Measurements from ENCODE around the gene GSTCD. TPM values are rescaled to one million over a fixed set of nuclear protein-coding genes. Genes with fewer than 3 reads are reported as not detected.

The GSTCD gene
- total RNA-seq, 6 donors from 2014 or later: 6.0 to 9.9 (median 8.0) TPM

DNA sequence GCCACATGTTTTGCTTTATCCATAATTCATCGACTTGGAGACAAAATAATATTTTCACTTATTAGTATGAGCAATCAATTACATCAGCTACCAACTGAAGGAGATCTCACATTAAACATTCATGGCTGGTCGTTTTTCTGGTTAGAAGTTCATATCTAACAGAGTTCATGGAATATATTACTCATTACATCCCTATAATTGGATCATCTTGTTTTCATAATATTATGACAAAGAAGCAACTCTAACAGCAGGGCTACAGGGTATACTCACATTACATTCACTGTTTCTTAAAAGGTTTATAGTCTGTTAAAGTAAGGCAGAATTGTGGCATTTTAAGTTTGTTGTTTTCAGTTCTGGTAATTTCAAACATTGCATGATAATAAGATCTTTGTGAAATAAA, 33.0 kb downstream of the GSTCD start:
- TF ChIP-seq POLR2A (IDR thresholded peaks at IDR 0.05) (no peak), EP300 (IDR thresholded peaks at IDR 0.05) (no peak), POLR2AphosphoS5 (IDR thresholded peaks at IDR 0.05) (no peak)
- TF ChIP-seq, protein P1, sequence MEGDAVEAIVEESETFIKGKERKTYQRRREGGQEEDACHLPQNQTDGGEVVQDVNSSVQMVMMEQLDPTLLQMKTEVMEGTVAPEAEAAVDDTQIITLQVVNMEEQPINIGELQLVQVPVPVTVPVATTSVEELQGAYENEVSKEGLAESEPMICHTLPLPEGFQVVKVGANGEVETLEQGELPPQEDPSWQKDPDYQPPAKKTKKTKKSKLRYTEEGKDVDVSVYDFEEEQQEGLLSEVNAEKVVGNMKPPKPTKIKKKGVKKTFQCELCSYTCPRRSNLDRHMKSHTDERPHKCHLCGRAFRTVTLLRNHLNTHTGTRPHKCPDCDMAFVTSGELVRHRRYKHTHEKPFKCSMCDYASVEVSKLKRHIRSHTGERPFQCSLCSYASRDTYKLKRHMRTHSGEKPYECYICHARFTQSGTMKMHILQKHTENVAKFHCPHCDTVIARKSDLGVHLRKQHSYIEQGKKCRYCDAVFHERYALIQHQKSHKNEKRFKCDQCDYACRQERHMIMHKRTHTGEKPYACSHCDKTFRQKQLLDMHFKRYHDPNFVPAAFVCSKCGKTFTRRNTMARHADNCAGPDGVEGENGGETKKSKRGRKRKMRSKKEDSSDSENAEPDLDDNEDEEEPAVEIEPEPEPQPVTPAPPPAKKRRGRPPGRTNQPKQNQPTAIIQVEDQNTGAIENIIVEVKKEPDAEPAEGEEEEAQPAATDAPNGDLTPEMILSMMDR (IDR thresholded peaks at IDR 0.05): no peak
- Histone ChIP-seq H3K36me3 (peaks cover 0 to 4% (median 0%) of the 10 kb centered on the region in 4 donors), H3K4me1 (no peaks in the 10 kb centered on the region), H3K27me3 (no peaks in the 10 kb centered on the region), H3K4me3 (no peak overlapping the region), H3K27ac (no peak overlapping the region), H3K9me3 (peaks cover 0 to 16% (median 10%) of the 10 kb centered on the region in 4 donors)
- no peak for DNase-seq
- 77 to 86% methylated on average over 2 of the region's 2 CpGs for WGBS, 2 donors
- ATAC-seq (ENCODE audit: low FRiP score in 2 of 2): no peak

DNA sequence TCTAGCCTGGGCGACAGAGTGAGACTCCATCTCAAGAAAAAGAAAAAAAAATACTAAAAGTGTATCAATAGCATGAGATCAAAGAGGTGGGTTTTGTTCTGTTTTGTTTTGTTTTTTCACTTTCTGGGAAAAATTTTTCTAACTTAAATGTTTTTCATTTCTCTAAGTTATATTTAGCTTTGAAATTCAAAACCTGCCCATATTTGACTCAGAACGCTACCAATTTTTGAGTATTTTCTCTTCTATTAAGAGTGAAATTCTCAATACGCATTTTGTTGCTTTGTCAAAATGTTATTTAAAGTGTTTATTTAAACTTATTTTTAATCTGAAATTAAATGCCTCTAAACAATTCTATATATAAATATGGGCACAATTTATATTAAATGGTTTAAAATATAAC, 39.6 kb downstream of the GSTCD start:
- H3K27me3 ChIP-seq: no peaks in the 10 kb centered on the region
- H3K27ac ChIP-seq: no peak overlapping the region
- TF ChIP-seq POLR2AphosphoS5 (IDR thresholded peaks at IDR 0.05): no peak
- no peak for TF ChIP-seq EP300 (IDR thresholded peaks at IDR 0.05)
- TF ChIP-seq, protein P1 (IDR thresholded peaks at IDR 0.05): no peak
- TF ChIP-seq POLR2A (IDR thresholded peaks at IDR 0.05): no peak
- no peaks in the 10 kb centered on the region for H3K9me3 ChIP-seq
- DNase-seq (no peak), ATAC-seq (ENCODE audit: low FRiP score in 2 of 2) (no peak)
- no peak overlapping the region for H3K4me3 ChIP-seq
- 90 to 98% methylated on average over 3 of the region's 3 CpGs for WGBS, 2 donors
- no peaks in the 10 kb centered on the region for H3K36me3 ChIP-seq
- H3K4me1 ChIP-seq: no peaks in the 10 kb centered on the region

DNA sequence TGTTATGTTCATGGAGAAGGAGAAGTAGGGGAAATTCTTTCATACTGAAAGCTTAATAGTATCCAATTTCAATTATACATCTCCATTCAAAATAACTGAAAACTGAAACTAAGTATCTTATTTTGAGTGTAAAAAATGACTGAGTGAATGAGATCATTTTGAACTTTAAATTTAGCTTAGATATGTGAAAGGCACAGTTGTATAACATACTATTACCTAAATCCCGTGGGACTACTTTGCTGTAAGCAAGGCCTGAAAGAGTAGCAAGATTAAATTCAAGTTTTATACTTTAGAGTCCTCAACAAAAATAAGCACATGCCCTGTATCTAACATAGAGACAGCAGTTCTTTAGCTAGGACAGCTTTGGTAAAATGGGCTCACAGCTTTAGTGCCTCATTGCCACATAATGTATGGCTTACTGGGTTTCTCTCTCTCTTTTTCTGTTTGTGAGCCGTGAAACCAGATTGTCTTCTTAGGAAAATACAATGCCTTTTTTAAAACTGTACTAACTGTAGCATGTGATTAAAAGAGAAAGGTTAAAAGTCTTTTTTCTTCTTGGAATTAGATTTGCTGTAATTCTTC, 43.2 kb downstream of the GSTCD start:
- Histone ChIP-seq H3K4me1 (no peaks in the 10 kb centered on the region), H3K27me3 (no peaks in the 10 kb centered on the region), H3K9me3 (no peaks in the 10 kb centered on the region), H3K36me3 (no peaks in the 10 kb centered on the region), H3K4me3 (no peak overlapping the region), H3K27ac (no peak overlapping the region)
- TF ChIP-seq POLR2A (IDR thresholded peaks at IDR 0.05) (no peak), POLR2AphosphoS5 (IDR thresholded peaks at IDR 0.05) (no peak), EP300 (IDR thresholded peaks at IDR 0.05) (no peak)
- TF ChIP-seq, protein P1 (IDR thresholded peaks at IDR 0.05): no peak
- no peak for DNase-seq
- WGBS, 2 donors: 45 to 47% methylated on average over 2 of the region's 2 CpGs
- ATAC-seq (ENCODE audit: low FRiP score in 2 of 2): no peak

DNA sequence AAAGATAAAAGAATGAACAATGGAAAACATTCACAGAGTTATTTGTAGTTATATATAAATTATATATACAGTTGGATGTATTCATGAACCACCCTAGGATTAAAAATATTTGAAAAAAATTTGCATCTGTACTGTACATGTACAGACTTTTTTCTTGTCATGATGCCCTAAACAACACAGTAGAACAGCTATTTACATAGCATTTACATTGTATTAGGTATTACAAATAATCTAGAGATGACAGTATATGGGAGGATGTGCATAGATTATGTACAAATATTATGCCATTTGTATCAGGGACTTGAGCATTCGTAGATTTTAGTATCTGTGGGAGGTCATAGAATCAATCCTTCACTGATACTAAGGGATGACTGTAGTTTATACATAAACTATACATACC, 44.8 kb downstream of the GSTCD start:
- 100% methylated on average over 1 of the region's 1 CpG for WGBS, 2 donors
- TF ChIP-seq EP300 (IDR thresholded peaks at IDR 0.05): no peak
- TF ChIP-seq, protein P1 (IDR thresholded peaks at IDR 0.05): no peak
- TF ChIP-seq POLR2A (IDR thresholded peaks at IDR 0.05): no peak
- TF ChIP-seq POLR2AphosphoS5 (IDR thresholded peaks at IDR 0.05): no peak
- H3K27me3 ChIP-seq: no peaks in the 10 kb centered on the region
- no peaks in the 10 kb centered on the region for H3K9me3 ChIP-seq
- no peak overlapping the region for H3K27ac ChIP-seq
- no peak for ATAC-seq (ENCODE audit: low FRiP score in 2 of 2)
- no peaks in the 10 kb centered on the region for H3K36me3 ChIP-seq
- no peak overlapping the region for H3K4me3 ChIP-seq
- no peak for DNase-seq
- H3K4me1 ChIP-seq: no peaks in the 10 kb centered on the region

DNA sequence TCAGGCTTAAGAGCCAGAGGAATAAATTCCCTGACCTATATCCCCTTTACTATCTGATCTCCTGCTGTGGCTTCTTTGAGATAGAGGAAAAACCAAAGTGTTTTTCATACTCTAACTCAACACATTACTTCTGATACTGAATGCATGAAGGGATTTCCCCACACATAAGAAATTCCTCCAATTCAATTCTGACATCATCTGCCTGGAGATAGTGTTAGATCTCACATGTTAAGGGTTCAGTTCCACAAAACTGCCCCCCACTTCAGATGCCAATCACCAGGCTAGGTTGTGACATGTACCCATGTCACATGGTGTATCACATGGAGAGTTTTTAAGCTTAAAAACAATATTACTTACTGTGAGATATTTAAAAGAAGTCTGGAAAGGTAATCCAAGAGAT, 46.8 kb downstream of the GSTCD start:
- H3K36me3 ChIP-seq: no peaks in the 10 kb centered on the region
- H3K9me3 ChIP-seq: no peaks in the 10 kb centered on the region
- ATAC-seq (ENCODE audit: low FRiP score in 2 of 2) (no peak), DNase-seq (no peak)
- no peak overlapping the region for H3K4me3 ChIP-seq
- no peak overlapping the region for H3K27ac ChIP-seq
- H3K4me1 ChIP-seq: no peaks in the 10 kb centered on the region
- TF ChIP-seq POLR2A (IDR thresholded peaks at IDR 0.05): no peak
- TF ChIP-seq EP300 (IDR thresholded peaks at IDR 0.05): no peak
- no peak for TF ChIP-seq POLR2AphosphoS5 (IDR thresholded peaks at IDR 0.05)
- no peaks in the 10 kb centered on the region for H3K27me3 ChIP-seq

Data from upper lobe of left lung (tissue), 6 donors.